ENCODE measurements around the gene ANKRD6.

ANKRD6 gene

GRCh38 chr6:89682991-89683390 is 250.0 kb downstream of the ANKRD6 start:
- no peak for DNase-seq (ENCODE audit: low read depth in 1 of 2, low spot score in 1 of 2)
